ENCODE data around the gene BACE2. TPM values are rescaled to one million over a fixed set of nuclear protein-coding genes. Genes with fewer than 3 reads are reported as not detected.

BACE2 gene
- total RNA-seq, 2 experiments from 2014 or later: not detected

- Histone ChIP-seq H4K20me1 (ENCODE audit: insufficient read depth, low read length) (no peaks in the 10 kb centered on the region), H3K9me2 (ENCODE audit: insufficient read depth, low read length) (no peaks in the 10 kb centered on the region), H3K4me1 (ENCODE audit: insufficient read depth, low read length, poor library complexity, severe bottlenecking) (no peaks in the 10 kb centered on the region), H2AFZ (ENCODE audit: low read length) (no peak overlapping the region), H3K4me2 (ENCODE audit: low read length) (no peak overlapping the region), H3K79me2 (ENCODE audit: insufficient read depth, low read depth, low read length) (no peaks in the 10 kb centered on the region), H3K4me3 (ENCODE audit: low read depth, low read length, poor library complexity, severe bottlenecking) (no peak overlapping the region), H3K36me3 (ENCODE audit: insufficient read depth, low read length) (no peaks in the 10 kb centered on the region), H3K9me3 (ENCODE audit: low read length) (no peaks in the 10 kb centered on the region), H3K27ac (ENCODE audit: low read depth, low read length, poor library complexity, severe bottlenecking) (no peak overlapping the region)
- intact Hi-C loops (cut with micrococcal nuclease; ENCODE audit: unreplicated experiment): no loop called here
- BruUV-seq (replicated peaks): no TSS peak
- ChIA-PET CTCF (ENCODE audit: unreplicated experiment) (no interaction called here), POLR2A (interaction anchor here (0.6 kb wide), 2 partner anchors 29 to 441 kb away, joined by 3 read pairs; no protein-coding TSS in a partner anchor)
- no peak for TF ChIP-seq CTCF (conservative IDR thresholded peaks at IDR 0.05; ENCODE audit: low read length)
- no peak for TF ChIP-seq EZH2phosphoT487 (IDR thresholded peaks at IDR 0.05; ENCODE audit: borderline replicate concordance, low read depth, low read length)
- DNase-seq (ENCODE audit: low spot score): no peak
Measured at GRCh38 chr21:41156142-41156541, 11.8 kb upstream of the BACE2 start.

- POLR2A ChIA-PET: no interaction called here
- CTCF ChIA-PET (ENCODE audit: unreplicated experiment): no interaction called here
Measured at GRCh38 chr21:41158026-41158425, 9.9 kb upstream of the BACE2 start.

GRCh38 chr21:41160036-41160435 lies 7.9 kb upstream of the BACE2 start:
- intact Hi-C loops (cut with micrococcal nuclease; ENCODE audit: unreplicated experiment): no loop called here
- Histone ChIP-seq H3K9me3 (ENCODE audit: low read length) (no peaks in the 10 kb centered on the region), H2AFZ (ENCODE audit: low read length) (no peak overlapping the region), H3K36me3 (ENCODE audit: insufficient read depth, low read length) (no peaks in the 10 kb centered on the region), H4K20me1 (ENCODE audit: insufficient read depth, low read length) (no peaks in the 10 kb centered on the region), H3K4me3 (ENCODE audit: low read depth, low read length, poor library complexity, severe bottlenecking) (no peak overlapping the region), H3K4me1 (ENCODE audit: insufficient read depth, low read length, poor library complexity, severe bottlenecking) (no peaks in the 10 kb centered on the region), H3K27ac (ENCODE audit: low read depth, low read length, poor library complexity, severe bottlenecking) (no peak overlapping the region), H3K4me2 (ENCODE audit: low read length) (no peak overlapping the region), H3K79me2 (ENCODE audit: insufficient read depth, low read depth, low read length) (no peaks in the 10 kb centered on the region), H3K9me2 (ENCODE audit: insufficient read depth, low read length) (no peaks in the 10 kb centered on the region)
- TF ChIP-seq CTCF (conservative IDR thresholded peaks at IDR 0.05; ENCODE audit: low read length) (no peak), EZH2phosphoT487 (IDR thresholded peaks at IDR 0.05; ENCODE audit: borderline replicate concordance, low read depth, low read length) (no peak)
- no TSS peak for BruUV-seq (replicated peaks)
- no peak for DNase-seq (ENCODE audit: low spot score)
- ChIA-PET CTCF (ENCODE audit: unreplicated experiment) (no interaction called here), POLR2A (no interaction called here)

More at GRCh38 chr21:41158026-41158425, 9.9 kb upstream of the BACE2 start:
- no peaks in the 10 kb centered on the region for H3K9me2 ChIP-seq (ENCODE audit: insufficient read depth, low read length)
- no peak overlapping the region for H2AFZ ChIP-seq (ENCODE audit: low read length)
- H3K79me2 ChIP-seq (ENCODE audit: insufficient read depth, low read depth, low read length): no peaks in the 10 kb centered on the region
- intact Hi-C loops (cut with micrococcal nuclease; ENCODE audit: unreplicated experiment): no loop called here
- H3K4me3 ChIP-seq (ENCODE audit: low read depth, low read length, poor library complexity, severe bottlenecking): no peak overlapping the region
- no TSS peak for BruUV-seq (replicated peaks)
- no peak for DNase-seq (ENCODE audit: low spot score)
- H4K20me1 ChIP-seq (ENCODE audit: insufficient read depth, low read length): no peaks in the 10 kb centered on the region
- H3K9me3 ChIP-seq (ENCODE audit: low read length): no peaks in the 10 kb centered on the region
- H3K4me1 ChIP-seq (ENCODE audit: insufficient read depth, low read length, poor library complexity, severe bottlenecking): no peaks in the 10 kb centered on the region
- H3K27ac ChIP-seq (ENCODE audit: low read depth, low read length, poor library complexity, severe bottlenecking): no peak overlapping the region
- no peak for TF ChIP-seq EZH2phosphoT487 (IDR thresholded peaks at IDR 0.05; ENCODE audit: borderline replicate concordance, low read depth, low read length)
- no peak for TF ChIP-seq CTCF (conservative IDR thresholded peaks at IDR 0.05; ENCODE audit: low read length)
- H3K36me3 ChIP-seq (ENCODE audit: insufficient read depth, low read length): no peaks in the 10 kb centered on the region
- no peak overlapping the region for H3K4me2 ChIP-seq (ENCODE audit: low read length)

Measured in OCI-LY7 (cell line).